Measurements from ENCODE around the gene ESYT2.
"Not testable (repeated sequence)": the region's sequence is repeated elsewhere in the genome, so short reads cannot be mapped to it uniquely, and the experiment has no call there.

ESYT2 gene

GRCh38 chr7:158710651-158711102, 118.6 kb downstream of the ESYT2 start:
- DNase-seq: no peak

GRCh38 chr7:158707610-158708009, 121.7 kb downstream of the ESYT2 start:
- DNase-seq: no peak

- DNase-seq: no peak
These were observed 122.4 kb downstream of the ESYT2 start for GRCh38 chr7:158706710-158707590.

GRCh38 chr7:158706273-158706704, 123.0 kb downstream of the ESYT2 start:
- DNase-seq: no peak

- DNase-seq: no peak
These were observed 124.0 kb downstream of the ESYT2 start for GRCh38 chr7:158705234-158705850.

GRCh38 chr7:158704524-158705233, 124.6 kb downstream of the ESYT2 start, which contains the start of gene NCAPG2:
NCAPG2 (minus strand) TSS chr7:158704804; CDS start chr7:158701899, 2,905 bp downstream.
- DNase-seq: peak; percentile 99

- not testable (repeated sequence) for DNase-seq
These were observed 125.4 kb downstream of the ESYT2 start for GRCh38 chr7:158703679-158704523.

- DNase-seq: no peak
These were observed 126.4 kb downstream of the ESYT2 start for GRCh38 chr7:158702944-158703343.

- no peak for DNase-seq
These were observed 127.1 kb downstream of the ESYT2 start for GRCh38 chr7:158702196-158702595.

- DNase-seq: no peak
These were observed 129.3 kb downstream of the ESYT2 start for GRCh38 chr7:158700008-158700407.

- no peak for DNase-seq
These were observed 130.0 kb downstream of the ESYT2 start for GRCh38 chr7:158699341-158699740.

GRCh38 chr7:158698657-158699195, 130.6 kb downstream of the ESYT2 start:
- DNase-seq: no peak

GRCh38 chr7:158697597-158697996, 131.7 kb downstream of the ESYT2 start:
- DNase-seq: not testable (repeated sequence)

- peak; percentile 66 for DNase-seq
These were observed 133.4 kb downstream of the ESYT2 start for GRCh38 chr7:158695726-158696452.

GRCh38 chr7:158695056-158695455, 134.3 kb downstream of the ESYT2 start:
- DNase-seq: no peak

- no peak for DNase-seq
These were observed 134.7 kb downstream of the ESYT2 start for GRCh38 chr7:158694650-158695049.

- DNase-seq: no peak
These were observed 139.8 kb downstream of the ESYT2 start for GRCh38 chr7:158689488-158689887.

GRCh38 chr7:158687406-158687805, 141.9 kb downstream of the ESYT2 start:
- no peak for DNase-seq

GRCh38 chr7:158685693-158686092, 143.6 kb downstream of the ESYT2 start:
- DNase-seq: no peak

GRCh38 chr7:158684329-158684728, 145.0 kb downstream of the ESYT2 start:
- no peak for DNase-seq

GRCh38 chr7:158683541-158683940, 145.8 kb downstream of the ESYT2 start:
- DNase-seq: no peak
